G401 (cell line): ENCODE results near the gene NPC2. TPM values are rescaled to one million over a fixed set of nuclear protein-coding genes. Genes with fewer than 3 reads are reported as not detected.

Source experiments
- DNase-seq: peaks from one replicate; pipeline ENCODE4 v3.0.0-alpha.2; 2015; ENCODE audit warnings: low spot score
- in situ Hi-C: cut with HindIII; loops from 2 replicates; pipeline ENCODE4 v1.10.0; 2016; ENCODE audit warnings: low sequenced_read_pairs, mixed read lengths
- total RNA-seq: library from RNA; depleted of rRNA; stranded (reverse); fragments of >200 nt; shearing (Covaris generic); gene quantifications from 2 replicates; pipeline ENCODE4 v1.2.3, GENCODE V29; 2014

The NPC2 gene
- total RNA-seq, 1 experiment from 2014 or later, result 130 TPM

DNA sequence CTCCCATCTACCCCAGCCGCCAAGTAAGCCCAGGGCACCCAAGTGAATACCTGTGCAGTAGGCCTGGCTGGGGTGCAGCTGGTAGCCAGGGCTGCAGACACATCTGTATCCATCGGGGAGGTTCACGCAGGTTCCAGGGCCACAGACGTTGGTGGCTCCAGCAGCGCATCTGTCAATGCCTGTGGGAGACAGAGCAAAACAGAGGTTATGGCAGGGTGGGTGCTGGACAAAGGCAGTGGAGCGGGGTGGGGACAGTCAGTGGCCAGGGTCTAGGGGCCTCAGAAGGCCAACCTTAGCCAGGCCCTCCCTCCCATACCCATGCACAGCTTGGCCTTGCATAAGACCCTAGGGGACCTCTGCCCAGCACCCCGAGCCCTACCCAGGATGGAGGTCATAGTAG lies 29.6 kb upstream of the NPC2 start:
- DNase-seq, result no peak

DNA sequence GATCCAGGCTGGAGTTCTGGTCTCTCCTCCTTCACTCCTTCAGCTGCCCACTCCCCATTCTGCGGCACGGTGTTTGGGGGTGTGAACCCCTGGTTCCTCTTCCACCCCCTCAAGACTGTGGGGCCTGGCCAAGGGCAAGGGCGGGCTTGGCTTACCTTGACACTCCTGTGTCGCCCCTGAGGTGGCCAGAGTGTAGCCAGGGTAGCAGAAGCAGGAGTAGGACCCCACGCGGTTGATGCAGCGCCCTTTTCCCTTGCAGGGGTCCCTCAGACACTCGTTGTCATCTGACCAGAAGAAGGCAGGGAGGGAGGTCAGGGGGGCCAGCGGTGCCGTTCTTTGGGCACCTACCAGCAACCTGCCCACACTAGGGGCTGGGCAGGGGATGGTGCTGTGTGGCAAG lies 28.7 kb upstream of the NPC2 start:
- DNase-seq, result no peak
- in situ Hi-C loops, result no loop called here

More for the DNA sequence above, 29.6 kb upstream of the NPC2 start:
- in situ Hi-C loops, result no loop called here

DNA sequence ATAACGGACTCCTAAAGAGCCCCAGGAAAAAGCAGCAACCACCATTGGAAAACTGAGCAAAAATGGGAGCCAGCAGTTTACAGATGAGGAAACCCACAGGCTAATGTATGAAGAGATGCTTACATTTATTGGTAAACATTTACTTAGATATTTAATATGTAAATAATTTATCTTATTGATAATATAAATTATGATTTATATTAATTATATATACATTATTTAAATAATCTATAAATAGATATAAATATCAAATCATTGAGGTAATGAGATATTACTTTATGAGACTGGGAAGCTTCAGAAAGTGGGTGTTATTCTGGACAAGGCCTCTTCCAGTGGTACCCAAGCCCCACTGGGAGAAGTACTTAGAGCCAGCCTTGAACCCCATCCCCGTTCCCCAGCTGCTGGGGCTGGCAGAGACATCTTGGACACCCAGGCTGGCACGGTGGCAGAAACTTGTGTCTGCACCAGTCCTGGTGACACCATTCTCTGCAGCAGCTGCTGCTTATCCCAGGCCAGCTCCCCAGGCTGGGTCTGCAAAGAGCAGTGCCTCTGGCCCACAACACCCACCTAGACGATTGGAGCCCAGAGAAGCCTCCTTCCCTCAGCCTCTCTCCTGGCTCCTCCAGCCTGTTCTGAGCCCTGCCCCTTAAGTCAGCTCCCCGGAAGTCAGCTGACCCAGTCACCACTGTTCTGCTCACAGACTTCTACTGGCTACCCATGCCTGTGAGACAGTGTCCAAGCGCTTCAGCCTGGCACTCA lies 26.4 kb upstream of the NPC2 start:
- no peak for DNase-seq
- in situ Hi-C loops, result no loop called here

DNA sequence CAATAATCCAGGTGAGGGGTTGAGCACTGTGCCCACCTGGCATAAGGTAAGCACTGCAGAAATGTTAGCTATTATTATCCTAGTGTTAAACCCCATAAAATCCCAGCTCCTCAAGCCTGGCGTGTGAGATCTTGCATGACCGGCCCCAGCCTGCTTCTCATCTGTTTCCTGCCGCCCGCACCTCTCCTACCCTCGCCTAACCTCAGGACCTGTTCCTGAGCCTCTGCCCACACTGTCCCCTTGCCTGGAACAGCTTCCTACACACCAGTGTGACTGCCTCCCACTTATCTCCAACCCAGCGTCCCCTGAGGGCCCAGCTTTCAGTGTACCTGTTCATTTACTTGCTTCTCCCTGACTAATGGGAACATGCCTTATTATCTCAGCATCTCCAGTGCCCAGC lies 25.1 kb upstream of the NPC2 start:
- in situ Hi-C loops, result no loop called here
- DNase-seq, result no peak

DNA sequence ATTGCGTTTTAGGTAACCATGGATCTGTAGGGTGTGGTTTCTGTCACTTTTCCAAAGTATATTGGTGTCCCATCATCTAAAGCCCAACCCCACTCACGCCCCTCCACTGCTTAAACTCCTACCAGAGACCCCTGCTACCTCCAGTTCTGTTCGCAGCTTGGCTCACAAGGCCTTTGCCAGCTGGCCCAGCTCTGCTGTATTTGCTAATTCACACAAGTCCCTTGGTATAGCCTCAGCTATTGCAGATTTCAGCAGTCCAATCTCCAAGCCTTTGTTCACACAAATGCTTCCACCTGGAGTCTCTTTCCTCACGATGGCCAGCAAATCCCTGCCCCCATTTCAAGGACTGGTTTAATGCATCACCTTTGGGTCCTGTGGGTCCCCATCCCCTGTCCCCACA lies 24.6 kb upstream of the NPC2 start:
- in situ Hi-C loops, result no loop called here
- DNase-seq, result no peak

DNA sequence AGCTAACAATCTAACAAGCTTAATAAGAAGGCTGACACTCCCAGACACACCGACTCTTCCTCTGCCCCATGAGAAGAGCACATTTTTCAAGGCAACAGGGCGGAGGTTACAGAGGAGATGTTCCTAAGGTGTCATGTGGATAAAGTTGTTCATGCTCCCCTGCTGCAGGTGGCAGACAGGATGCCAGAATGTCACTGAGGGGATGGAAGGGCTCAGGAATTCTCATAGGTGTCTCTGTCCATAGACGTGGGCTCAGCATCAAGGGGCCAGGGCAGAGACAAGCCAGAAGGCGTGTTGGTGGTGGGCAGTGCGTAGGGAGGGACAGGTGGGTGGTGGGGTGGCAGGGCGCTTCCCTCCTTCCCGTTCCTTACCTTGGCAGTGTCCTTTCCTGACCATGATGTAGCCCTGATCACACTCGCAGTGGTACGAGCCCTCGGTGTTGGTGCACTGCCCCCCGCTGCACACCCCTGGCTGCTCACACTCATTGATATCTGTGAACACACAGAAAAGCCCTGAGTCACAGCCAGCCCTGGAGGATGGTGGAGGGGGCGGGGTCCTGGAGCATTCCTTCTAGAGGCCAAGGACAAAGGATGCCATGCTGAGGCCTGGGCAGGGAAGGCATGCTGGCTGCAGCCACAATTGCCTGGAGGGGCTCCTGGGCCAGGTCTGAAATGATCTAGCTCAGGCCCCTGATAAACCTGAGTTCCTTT lies 23.5 kb upstream of the NPC2 start:
- no peak for DNase-seq
- in situ Hi-C loops, result no loop called here

DNA sequence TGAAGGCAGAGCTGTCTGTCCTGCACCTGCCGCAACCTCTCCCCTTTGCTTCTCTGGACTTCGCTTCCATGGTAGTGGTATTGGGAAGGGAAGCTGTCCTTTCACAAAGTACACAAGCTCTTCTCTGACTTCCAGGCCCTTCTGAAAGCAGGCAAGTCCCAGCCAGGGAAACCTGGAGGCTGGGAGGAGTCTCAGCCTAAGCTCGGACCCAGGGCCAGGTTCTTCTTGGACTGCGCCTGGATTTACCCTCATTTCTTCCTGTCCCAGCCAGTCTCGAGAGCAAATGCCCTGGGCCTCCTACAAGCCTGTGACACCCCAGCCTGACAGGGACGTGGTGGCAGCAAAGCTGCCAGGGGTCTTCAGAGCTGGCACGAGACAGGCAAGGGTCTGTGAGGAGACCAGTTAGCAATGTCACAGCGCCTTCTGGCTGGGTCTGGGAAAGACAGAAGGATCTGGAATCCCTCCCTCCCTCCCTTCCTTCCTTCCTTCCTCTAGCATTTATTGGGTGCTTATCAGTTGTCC lies 22.8 kb upstream of the NPC2 start:
- DNase-seq, result no peak
- in situ Hi-C loops, result no loop called here

DNA sequence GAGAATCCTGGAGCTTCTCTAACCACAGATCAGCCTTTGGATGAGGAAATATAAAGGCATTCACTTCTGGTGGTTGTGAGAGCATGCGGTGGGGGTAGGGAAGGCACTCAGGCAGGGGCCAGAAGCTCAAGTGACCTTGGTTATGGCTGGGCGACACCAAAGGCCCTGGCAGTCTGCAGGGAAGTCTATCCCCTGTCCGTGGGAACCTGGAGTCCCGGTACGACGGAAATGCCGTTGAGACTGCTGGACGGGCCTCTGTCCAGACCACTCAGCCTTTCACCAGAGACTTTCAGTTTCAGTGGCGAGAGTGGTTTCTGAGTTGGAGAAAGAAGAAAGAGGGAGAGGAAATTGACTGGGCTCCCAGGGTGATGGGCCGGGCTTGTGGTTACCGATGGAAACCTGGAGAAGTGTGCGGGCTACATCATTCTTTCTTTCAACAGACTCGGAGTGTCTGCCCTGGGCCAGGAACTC lies 21.4 kb upstream of the NPC2 start:
- in situ Hi-C loops, result no loop called here
- DNase-seq, result no peak

DNA sequence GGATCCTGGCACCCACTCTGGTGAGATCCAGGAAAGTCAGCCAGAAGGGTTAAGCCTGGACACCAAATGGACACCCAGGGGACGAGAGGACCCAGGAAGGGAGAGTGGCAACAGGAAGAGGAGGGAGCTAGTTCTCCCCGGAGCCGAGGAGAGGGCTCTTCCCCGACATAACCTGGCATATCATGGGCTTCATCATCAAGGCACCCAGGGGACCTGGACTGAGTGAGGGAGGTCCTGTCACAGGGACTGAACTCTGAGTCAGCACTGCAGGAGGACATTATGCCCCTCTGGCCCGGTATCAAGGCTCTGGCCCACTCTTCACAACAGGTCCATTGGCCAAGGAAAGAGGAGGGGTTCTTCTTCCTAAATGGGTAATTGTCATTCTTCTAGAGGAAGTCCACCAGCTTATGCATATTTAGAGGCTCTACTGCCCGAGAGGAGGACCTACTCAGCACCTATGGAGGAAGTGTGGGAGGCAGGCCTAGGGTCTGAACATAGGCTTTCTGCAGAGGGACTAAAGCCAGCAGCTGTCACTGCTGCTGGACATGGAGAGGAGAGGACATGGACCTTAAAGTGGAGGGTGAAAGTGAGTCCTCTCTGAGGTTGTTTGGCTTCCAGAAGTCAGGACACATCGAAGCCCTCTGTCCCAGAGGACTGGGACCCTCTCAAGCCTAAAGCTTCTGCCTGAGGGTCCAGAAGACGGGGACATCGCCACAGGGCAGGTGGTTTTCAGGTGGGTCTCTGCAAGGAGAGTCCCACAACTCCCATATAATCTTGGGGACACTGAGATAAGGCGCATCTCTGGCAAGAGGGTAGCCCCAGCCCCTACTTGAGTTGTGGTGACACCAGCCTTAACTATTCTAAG lies 19.1 kb upstream of the NPC2 start:
- no peak for DNase-seq
- in situ Hi-C loops, result no loop called here

DNA sequence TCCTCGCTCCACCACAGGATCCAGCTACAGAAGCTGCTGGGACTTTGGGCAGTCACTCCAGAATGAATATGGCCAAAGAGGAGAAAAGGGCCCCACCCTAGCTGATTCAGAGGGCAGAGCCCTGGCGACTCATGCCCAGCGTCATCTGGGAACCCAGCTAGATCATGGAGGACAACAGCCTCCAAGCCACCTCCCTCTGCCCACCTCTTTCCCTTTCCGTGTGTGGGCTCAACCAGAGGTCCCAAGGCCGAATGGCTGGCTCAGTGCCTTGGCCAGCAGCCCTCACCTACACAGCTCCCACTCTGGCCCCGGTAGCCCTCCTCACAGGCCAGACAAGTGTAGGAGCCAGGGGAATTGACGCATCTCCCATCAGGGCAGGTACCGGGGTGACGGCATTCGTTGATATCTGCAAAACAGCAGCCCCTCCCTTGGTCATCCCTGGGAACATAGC lies 17.9 kb upstream of the NPC2 start:
- DNase-seq, result no peak

DNA sequence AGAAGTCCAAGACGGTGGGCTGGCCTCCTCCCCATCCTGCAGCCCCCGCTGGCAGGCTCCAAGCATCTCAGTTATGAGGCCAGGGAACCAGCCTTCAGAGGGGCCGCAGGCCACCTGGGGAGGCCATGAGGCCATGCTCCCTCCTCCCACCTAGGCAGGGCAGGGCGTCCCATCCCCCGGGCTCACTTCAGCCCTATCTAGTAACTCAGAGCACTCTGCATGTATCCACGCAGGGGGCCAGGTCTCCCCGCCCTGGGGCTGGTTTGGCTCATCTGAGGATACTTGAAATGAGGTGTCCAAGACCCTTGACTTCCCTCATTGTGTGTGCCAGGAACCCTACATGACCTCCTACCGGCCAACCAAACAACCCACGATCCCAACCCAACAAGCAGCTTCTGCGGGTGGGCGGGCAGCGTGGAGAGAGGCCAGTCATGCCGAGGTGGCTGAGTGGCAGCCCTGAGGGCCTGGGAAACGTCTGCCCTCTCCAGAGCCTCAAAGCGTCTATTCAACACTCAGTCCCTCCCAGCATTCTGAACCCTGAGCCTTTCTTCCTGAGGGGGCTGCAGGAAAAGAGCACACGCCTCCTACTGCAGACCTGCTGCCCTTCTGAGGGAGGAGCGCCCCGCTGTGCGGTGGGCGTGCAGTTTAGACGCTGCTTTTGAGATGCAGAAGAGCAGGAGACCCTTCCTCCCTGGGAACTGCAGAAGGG lies 17.3 kb upstream of the NPC2 start:
- in situ Hi-C loops, result no loop called here
- DNase-seq, result no peak

More for the DNA sequence above, 17.9 kb upstream of the NPC2 start:
- in situ Hi-C loops, result no loop called here

DNA sequence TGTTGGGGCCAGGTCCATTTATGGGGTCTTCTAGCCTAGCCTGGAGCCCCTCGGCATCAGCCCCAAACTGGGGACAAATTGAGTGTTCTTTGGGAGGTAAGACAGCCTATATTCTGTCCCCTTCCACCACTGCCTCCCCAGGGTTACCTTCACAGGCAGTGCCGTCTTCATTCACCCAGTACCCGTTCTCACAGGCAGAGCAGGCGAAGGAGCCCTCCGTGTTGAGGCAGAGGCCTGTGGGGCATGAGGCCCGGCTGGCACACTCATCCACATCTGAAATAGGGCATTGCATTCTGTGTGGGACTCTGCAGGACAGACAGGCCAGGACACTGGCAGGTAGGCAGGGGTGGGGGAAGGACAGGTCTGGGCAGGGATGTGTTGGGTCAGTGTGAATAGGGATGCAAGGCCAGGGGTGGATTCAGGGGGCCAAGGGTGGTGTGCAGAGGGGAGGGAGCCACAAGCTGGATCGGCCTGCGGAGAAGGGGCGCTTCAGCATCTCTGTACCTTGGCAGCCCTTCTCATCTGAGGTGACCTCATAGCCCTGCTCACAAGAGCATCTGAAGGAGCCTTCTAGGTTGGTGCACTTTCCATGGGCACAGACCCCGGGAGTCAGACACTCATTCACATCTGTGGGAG lies 16.6 kb upstream of the NPC2 start:
- in situ Hi-C loops, result no loop called here
- DNase-seq, result no peak

DNA sequence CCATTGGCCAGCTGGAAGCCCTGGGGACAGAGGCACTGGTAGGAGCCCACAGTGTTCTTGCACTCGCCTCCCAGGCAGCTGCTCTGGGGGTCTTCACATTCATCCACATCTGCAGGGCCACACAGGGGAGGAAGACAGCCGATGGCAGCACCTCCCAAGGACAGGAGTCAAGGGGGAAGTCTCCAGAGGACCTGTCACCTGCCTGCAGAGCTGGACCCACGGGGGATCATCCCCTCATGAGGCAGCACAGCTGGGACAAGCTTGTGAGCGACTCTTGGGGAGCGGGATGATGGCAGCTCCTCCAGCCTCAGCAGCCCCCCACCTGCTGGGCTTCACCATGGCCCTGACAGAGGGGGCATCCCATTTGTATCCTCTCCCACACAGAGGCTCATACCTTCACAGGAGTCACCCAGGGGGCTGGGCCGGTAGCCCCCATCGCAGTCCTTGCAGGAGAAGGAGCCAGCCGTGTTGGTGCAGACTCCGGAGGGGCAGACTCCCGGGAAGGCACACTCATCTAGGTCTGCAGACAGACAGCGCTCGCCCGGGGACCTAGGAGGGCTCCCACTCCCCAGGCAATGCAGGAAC lies 15.8 kb upstream of the NPC2 start:
- in situ Hi-C loops, result no loop called here
- DNase-seq, result no peak

DNA sequence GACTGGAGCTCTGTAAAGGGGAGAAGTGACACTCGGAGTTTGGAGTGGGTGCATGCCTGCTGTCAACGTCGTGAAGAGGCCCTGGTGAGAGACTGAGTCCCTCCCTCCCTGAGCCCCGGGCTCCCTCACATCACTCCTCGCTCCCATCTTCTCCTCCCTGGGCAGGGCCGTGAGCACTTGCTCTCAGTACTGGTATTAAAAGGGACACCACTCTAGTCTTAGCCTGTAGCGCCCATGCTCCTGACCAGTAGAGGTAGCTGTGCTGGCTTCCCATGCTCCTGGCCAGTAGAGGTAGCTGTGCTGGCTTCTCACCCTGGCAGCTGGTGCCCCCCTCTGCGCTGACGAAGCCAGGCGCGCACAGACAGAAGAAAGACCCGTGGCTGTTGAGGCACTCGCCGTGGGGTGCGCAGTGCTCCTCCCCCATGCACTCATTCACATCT lies 15.2 kb upstream of the NPC2 start:
- in situ Hi-C loops, result no loop called here
- no peak for DNase-seq

DNA sequence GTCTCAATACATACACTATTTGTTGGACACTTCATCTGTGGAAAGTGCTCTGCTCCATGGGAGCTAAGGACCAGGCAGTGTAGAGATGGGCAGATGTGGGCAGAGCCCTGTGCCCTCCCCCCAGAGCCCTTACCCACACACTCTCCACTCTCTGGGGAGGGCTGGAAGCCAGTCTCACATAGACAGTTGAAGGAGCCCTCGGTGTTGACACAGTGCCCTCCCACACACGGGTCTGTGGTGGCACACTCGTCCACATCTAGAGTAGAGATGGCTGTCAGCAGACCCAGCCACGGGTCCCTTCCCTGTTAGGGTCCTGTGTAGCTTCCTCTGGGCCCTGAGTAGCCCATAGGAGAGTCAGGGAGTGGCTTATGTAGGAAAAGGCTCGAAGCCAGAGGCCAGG lies 14.7 kb upstream of the NPC2 start:
- no peak for DNase-seq
- in situ Hi-C loops, result no loop called here

DNA sequence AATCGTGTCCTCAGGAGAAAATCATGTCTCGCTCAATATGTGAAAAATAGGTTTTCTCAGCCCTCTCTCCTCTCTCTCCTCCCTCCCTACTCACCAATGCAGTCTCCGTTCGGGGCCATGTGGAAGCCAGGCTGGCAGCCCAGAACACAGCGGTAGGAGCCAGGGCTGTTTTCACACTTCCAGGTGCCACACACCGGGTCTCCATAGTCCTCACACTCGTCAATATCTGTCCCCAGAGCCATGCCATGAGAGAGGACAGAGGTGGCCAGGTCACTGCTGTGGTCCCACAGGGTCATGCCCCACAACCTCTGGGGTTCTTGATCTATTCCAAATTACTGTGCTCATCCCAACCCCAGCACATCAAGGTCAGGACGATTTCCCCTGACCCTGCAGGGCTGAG lies 14.0 kb upstream of the NPC2 start:
- DNase-seq, result peak; percentile 57
- in situ Hi-C loops, result no loop called here

DNA sequence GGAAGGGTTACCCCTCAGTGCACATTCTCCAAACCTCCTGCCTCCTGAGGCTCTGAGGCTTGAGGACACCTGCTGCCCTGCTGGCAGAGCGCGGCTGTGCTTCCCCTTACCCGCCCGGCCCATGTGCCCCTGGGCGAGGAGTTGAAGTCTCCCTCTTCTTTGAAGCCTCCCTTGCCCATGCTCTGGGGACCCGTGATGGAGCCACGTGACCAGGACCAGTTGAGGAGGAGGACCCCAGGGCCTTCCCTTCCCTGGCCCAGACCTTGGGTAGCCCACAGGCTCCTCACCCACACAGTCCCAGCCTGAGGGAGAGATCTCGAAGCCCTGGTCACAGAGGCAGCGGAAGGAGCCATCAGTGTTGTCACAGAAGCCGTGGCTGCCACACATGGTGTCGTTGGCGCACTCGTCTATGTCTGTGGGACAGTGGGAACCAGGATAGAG lies 13.3 kb upstream of the NPC2 start:
- no peak for DNase-seq
- in situ Hi-C loops, result no loop called here

DNA sequence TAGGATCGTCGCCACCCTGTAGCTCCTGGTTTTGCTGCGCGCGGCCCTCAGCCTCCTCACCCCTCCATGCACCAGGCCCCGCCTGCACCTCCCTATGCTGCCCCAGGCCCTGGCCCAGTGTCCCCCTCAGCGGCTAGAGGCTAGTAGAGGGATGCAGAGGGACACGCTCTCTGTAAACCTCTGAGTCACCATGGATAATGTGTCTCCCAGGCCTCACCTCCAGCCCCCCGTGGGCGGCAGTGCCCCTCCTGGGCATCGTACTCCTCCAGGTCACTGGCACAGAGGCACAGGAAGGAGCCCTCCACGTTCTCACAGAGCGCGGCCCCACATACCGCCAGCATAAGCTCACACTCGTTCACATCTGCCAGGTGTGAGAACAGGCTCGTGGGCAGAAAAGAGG lies 12.7 kb upstream of the NPC2 start:
- in situ Hi-C loops, result no loop called here

More for the DNA sequence above, 12.7 kb upstream of the NPC2 start:
- no peak for DNase-seq
